Activated CD4-positive, alpha-beta T cell treated with anti-CD3 and anti-CD28 coated beads, Interleukin-2, amount 50 U/mL, for 4 hours (primary cell): ENCODE data around the gene CPNE8.
"Not testable (repeated sequence)": the region's sequence is repeated elsewhere in the genome, so short reads cannot be mapped to it uniquely, and the experiment has no call there.

Experiments
- DNase-seq, 2 experiments: peaks; one replicate each; pipeline ENCODE4 v3.0.0-alpha.2; 2020

CPNE8 gene

DNA sequence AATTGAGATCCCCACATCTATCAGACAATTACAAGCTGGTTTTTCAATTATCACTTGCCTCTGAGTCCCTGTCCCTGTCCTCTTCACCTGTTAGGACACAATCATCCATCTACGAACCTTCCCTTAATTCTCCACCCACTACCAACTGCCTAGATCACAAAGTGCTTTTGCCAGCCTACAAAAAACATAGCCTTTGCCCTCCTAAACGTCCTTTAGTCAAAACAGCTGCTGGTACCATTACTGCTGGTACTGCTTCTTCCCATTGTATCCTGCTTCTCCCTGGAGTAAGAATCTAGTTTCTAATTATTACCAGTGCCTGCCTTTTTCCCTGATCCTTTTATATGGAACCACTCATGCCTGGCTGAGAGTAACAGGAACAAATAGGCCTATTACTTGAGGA lies 82.1 kb downstream of the CPNE8 start:
- DNase-seq, result no peak

DNA sequence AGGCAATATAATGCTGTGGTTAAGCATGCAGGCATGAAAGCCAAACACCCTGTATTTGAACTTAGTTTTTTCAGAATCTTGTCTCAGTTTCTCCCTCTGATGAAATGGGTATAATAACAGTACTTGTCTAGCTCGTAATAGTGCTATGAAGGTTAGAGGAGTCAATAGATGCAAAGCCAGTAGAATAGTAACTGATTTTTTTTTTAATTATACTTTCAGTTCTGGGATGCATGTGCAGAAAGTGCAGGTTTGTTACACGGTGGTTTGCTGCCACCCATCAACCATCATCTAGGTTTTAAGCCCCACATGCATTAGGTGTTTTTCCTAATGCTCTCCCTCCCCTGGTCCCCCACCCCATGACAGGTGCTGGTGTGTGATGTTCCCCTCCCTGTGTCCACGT lies 87.4 kb downstream of the CPNE8 start:
- DNase-seq, result no peak

GRCh38 chr12:38813923-38814322 lies 91.5 kb downstream of the CPNE8 start:
- no peak for DNase-seq

DNA sequence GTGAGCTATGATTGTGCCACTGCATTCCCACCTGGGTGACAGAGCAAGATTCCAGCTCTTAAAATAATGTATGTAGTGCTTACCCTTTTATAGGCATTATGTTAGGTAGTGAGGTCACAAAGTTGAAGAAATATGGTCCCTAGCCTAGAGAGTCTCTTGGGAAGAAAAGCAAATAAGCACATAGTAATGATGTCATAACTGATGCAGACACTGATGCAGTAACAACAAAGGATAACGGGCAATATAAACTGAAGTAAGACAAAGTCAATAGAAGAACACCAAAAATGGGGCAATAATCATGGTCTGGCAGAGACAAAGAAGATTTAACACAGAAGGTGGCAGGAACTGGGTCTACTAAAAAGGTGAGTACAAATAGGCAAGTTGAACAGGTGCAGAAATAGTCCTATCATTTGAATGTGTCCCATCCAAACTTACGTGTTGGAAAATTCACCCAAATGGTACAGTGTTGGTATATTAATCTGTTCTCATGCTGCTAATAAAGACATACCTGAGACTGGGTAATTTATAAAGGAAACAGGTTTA lies 93.5 kb downstream of the CPNE8 start:
- DNase-seq, result no peak

DNA sequence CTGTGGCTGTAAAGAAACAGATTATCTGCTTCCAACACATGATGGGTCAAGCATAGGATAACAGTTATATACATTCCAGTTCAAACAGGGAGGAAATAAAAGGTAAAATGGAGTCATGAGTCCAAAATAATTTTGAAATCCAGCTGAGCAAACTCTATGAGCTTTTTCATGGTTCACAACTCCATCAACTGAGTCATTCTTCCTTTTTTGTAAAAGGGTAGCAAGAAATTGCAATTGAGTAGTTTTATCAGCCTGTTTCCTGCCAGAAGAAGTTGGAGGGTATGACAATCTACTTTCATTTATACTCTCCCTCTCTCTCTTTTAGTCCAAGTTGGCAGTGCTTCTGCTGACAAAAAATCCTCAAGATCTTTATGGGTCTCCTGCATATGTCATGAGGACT lies 95.6 kb downstream of the CPNE8 start:
- DNase-seq, result no peak

DNA sequence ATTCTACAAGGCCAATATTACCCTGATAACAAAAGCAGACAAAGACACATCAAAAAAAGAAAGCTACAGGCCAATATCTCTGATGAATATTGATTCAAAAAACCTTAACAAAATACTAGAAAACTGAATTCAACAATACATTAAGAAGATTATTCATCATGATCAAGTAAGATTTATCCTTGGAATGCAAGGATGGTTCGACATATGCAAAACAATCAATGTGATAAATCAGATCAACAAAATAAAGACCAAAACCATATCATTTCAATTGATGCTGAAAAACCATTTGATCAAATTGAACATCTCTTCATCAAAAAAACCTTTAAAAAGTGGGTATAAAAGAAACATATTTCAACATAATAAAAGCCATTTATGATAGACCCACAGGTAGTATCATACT lies 117.3 kb downstream of the CPNE8 start:
- no peak for DNase-seq

DNA sequence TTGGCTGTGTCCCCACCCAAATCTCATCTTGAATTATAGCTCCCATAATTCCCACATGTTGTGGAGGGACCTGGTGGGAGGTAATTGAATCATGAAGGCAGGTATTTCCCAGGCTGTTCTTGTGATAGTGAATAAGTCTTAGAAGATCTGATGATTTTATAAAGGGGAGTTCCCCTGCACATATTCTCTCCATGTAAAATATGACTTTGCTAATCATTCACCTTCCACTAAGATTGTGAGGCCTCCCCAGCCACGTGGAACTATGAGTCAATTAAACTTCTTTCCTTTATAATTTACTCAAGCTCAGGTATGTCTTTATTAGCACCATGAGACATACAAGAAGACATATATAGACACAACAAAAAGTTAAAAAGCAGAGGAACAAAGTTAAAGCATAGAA lies 120.0 kb downstream of the CPNE8 start:
- DNase-seq, result no peak

- DNase-seq, result no peak
Measured at GRCh38 chr12:38783304-38783703, 122.1 kb downstream of the CPNE8 start.

GRCh38 chr12:38782359-38782758 lies 123.0 kb downstream of the CPNE8 start:
- no peak for DNase-seq

GRCh38 chr12:38776647-38777046 lies 128.7 kb downstream of the CPNE8 start:
- no peak for DNase-seq

DNA sequence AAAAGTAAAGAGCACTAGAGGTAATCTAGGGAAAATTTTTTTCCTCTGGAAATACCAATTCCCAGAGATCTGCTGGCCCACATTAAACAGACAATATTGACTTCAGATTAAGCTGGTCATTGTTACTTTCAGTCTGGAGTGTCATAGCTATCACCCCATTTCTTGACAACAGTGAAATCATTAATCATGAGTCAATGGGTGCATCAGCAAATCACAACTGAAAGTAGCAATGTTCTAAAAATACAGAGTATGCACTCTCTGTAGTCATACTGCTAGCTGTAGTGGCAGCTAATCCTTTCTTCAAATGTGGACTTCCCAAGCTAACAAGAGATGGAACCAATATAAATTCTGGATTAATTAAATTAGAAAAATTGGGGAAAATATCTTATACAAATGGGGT lies 129.9 kb downstream of the CPNE8 start:
- no peak for DNase-seq

DNA sequence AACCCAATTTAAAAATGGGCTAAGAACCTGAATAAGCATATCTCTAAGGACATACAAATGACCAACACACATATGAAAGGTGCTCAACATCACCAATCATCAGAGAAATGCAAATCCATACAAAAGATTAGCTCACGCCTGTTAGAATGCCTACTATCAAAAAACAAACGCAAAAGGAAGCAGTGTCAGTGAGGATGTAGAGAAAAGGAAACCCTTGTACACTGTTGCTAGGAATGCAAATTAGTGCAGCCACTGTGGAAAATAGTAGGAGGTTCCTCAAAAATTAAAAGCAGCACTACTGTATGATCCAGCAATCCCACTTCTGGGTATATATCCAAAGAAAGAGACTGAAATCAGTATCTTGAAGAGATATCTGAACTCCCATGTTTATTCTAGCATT lies 133.0 kb downstream of the CPNE8 start:
- no peak for DNase-seq

GRCh38 chr12:38771871-38772270 lies 133.5 kb downstream of the CPNE8 start:
- no peak for DNase-seq

DNA sequence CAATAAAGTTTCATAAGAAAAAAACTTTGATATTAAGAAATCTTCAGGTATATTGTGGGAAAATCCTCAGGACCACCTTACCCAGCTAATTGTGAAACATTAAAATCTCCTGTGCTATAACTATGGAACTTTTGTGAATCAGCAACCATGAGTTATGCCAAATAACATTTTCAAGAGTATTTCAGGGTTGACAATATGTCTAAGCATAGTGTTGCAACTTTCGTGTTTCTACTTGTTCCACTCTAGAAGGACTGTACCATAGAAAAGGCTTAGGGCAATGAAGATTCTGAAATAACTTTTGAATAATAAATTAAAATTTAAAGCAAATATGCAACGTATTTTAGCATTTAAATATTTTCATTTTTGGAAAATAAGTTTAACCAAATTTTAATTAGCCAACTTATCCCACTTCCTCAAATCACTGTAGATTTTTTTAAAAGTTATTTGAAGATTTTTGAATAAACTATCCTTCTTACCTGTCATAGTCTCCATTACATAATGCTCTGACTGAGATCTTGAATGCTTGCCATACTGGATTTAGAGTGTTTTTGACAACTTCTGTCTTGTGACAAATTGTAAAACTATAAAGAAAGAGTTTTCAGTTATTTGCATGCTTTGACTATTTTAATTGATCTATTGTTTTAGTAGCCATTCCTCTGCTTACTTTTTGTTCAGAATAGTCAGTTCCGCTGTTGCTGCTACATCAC lies 143.6 kb downstream of the CPNE8 start:
- DNase-seq, result no peak

GRCh38 chr12:38761111-38761510 lies 144.3 kb downstream of the CPNE8 start:
- no peak for DNase-seq

DNA sequence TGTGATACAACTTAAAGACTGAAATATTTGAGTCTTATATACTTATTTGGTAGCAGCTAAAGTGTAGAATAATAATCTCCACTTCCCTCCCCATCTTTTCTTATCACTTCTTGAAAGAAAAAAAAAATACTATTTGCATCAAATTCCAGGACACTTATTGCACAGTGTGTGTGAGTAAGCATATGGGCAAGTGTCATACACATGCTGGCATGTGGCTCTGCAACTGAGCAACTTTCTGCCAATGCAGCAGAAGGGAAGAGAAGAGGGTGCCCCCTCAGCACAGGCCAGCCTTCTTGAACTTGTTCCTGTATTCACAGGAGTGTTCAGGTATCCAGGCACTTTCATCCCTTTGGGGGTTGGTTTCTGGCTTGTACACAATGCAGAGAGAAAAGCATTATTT lies 145.8 kb downstream of the CPNE8 start:
- no peak for DNase-seq

GRCh38 chr12:38746744-38747143 lies 158.6 kb downstream of the CPNE8 start:
- DNase-seq, result no peak

- DNase-seq, result no peak
Measured at GRCh38 chr12:38745601-38746000, 159.8 kb downstream of the CPNE8 start.

- no peak for DNase-seq
Measured at GRCh38 chr12:38744041-38744440, 161.3 kb downstream of the CPNE8 start.

DNA sequence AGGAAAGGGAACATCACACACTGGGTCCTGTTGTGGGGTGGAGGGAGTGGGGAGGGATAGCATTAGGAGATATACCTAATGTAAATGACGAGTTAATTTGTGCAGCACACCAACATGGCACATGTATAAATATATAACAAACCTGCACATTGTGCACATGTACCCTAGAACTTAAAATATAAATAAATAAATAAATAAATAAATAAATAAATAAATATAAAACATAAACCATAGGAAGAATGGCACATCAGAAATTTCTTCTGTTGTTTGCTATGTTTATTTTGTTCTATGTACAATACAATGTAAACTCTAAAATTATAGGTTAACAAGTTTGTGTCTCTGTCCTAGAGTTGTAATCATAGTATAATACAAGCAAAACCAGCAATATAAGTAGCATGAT lies 162.9 kb downstream of the CPNE8 start:
- DNase-seq, result not testable (repeated sequence)

DNA sequence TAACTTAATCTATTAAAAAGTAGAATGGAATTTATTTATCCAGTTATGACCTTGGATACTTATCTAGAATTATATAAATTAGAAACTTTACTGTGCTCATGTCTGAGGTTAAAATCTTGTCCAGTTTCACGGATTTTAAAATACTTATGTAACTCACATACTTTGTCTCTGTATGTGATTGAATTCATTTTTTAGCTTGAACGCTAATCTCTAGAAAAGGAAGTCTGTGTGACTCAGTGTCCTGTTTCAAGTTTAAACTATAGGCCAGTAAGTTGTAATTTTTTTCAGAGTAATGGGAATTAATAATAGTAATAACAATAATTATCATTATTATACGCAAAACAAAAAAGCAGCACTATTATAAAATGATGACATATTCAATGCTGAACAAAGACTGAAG lies 168.6 kb downstream of the CPNE8 start:
- no peak for DNase-seq

DNA sequence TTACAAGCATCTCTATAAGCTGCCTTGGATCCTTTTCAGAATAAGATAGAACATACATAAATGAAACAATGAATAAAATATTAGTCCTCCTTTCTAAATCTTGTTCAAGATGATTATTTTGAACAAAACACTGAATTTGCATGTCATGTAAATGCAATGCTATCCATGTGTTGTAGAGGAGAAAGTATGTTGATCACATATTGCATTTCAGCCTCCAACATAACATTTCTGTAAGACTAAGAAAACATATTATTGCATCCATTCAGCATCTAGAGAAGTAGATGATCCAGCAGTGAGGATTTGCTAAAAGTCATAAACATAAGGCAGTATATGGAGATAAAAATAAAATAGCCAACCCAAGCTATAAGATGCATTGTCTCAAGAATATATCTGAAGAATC lies 172.6 kb downstream of the CPNE8 start:
- no peak for DNase-seq

- DNase-seq, result no peak
Measured at GRCh38 chr12:38728894-38729293, 176.5 kb downstream of the CPNE8 start.

- DNase-seq, result no peak
Measured at GRCh38 chr12:38721611-38722252, 183.7 kb downstream of the CPNE8 start.

GRCh38 chr12:38720661-38721060 lies 184.7 kb downstream of the CPNE8 start:
- DNase-seq, result no peak
